Skin epidermis (tissue), 12 donors: ENCODE measurements around the gene RAB1B.
A peak's percentile ranks its signal among the peaks of the same experiment; 100 is the strongest.

Experiments
- H3K27ac ChIP-seq, 21 experiments: fragments of 200-600 bp; sonication (generic) in 11 of 21; one replicate each; pipeline ENCODE4 v1.5.0; 2020; ENCODE audit warnings: mild to moderate bottlenecking in 3 of 21, inconsistent platforms in 2 of 21, moderate library complexity in 2 of 21
- H3K4me3 ChIP-seq, 7 experiments: fragments of 200-600 bp; sonication (generic) in 2 of 7; one replicate each; pipeline ENCODE4 v1.5.0; 2020; ENCODE audit warnings: inconsistent platforms in 2 of 7, mild to moderate bottlenecking in 2 of 7, moderate library complexity in 1 of 7

RAB1B gene

DNA sequence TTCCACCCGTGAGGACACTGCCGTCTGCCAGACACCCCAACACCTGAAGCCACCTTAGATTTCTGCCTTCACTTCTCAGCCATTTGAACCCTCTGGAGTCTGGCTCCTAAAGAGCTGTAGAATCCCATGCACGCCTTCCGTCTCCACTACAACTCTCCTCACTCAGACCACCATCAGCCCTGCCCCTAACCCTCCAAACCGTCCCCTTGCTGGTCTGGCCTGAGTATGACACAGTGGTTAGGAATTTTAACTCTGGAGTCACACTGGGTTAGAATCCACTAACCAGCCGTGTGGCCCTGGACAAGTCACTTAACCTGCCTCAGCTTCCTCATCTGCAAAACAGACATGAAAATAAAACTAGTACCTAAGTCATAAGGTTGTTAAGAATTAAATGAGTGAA, 12.6 kb downstream of the RAB1B start:
- Histone ChIP-seq H3K4me3 (no peak overlapping the region), H3K27ac (no peak overlapping the region)

DNA sequence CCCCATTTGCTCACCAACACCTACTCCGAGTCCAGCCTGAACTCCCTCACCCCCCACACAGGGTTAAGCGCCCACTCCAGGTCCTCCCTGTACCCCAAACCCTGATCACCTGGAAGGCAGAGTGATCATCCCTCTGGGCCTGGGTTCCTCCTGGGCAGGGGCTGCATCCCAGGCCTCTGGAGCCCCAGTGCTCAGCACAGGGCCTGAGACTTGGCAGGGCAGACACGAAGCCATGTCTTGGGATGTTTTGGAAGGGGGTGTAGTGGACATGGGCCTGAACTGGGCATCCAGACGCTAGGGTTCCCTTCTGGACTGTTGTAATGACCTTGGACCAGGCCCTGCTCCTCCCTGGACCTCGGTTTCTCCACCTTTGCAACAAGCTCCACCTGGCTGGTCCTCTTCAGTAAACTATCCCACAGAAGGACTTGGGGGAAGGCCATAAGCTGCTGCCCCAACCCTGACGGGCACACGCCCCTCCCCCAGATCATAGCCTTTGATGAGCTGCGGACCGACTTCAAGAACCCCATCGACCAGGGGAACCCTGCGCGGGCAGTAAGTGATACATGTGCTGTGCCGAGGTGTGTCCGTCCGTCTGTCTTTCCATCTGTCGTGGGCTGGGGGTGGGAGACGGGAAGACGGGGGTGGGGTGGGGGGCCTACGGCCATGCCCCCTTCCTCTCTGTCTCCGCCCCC, 13.5 kb downstream of the RAB1B start:
- Histone ChIP-seq H3K4me3 (no peak overlapping the region), H3K27ac (no peak overlapping the region)

DNA sequence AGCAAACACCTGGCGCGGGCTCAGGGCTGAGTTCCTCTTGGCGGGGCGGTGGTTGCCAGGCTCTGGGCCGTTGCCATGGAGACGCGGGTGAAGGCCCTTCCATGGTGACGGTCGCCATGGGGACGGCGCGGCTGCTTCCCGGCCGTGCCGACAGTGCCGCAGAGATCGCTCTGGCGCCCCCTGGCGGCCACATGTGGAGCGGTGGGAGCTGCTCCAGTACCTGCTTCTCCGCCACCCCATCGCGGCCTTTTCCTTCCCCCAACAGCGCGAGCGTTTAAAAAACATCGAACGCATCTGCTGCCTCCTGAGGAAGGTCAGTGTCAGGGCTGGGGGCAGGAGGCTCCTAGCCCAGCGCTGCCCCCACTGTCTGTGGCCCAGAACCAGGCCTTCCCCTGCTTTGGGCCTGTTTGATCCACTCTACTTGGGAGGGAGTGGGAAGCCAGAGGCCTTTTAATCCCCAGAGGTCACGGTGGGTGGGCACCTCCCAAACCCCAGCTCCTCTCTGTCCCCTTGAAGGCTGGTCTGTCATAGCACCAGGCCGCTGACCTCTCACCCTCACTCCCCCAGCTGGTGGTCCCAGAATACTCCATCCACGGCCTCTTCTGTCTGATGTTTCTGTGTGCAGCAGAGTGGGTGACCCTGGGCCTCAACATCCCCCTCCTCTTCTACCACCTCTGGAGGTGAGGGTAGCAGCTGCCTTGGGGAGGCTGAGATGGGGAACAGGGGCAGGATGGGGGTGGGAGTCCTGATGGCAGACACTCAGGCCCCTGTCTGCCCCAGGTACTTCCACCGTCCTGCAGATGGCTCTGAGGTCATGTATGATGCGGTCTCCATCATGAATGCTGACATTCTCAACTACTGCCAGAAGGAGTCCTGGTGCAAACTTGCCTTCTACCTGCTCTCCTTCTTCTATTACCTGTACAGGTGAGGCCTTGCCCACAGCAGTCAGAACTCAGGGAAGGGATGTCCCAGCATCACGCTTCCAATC, 14.3 kb downstream of the RAB1B start:
- peak overlapping the region in 5 of 21 experiments; percentile 24 to 41 (median 31) for H3K27ac ChIP-seq
- H3K4me3 ChIP-seq, result no peak overlapping the region

DNA sequence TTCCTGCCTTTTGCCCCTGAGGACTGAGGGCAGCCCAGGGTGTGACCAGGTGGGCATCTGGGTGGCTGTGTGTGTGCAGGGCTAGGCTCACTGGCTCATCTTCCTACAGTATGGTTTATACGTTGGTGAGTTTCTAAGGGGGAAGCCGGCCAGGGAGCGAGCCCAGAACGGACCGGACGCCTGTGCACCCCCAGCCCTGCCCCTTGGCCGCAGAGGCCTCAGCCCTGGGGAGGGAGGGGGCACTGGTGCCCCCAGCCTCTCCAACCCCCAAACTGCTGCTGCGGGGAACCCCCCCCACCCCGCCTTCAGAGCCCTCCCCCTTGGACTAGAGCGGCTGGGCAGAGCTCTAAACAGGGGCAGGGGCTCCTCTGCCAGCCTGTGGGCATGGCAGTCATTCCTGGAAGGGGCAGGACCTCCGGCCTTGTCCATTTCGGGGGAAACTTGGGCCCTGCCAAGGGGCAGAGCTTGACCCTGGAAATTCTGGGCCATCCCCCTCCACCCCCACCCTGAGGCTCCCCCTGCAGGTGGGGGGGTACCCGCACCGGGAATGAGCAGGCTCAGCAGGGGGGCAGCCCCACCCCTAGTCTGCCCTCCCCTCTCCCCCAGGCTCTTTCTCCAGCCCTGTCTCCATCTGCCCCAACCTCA, 15.1 kb downstream of the RAB1B start:
- Histone ChIP-seq H3K27ac (no peak overlapping the region), H3K4me3 (no peak overlapping the region)

DNA sequence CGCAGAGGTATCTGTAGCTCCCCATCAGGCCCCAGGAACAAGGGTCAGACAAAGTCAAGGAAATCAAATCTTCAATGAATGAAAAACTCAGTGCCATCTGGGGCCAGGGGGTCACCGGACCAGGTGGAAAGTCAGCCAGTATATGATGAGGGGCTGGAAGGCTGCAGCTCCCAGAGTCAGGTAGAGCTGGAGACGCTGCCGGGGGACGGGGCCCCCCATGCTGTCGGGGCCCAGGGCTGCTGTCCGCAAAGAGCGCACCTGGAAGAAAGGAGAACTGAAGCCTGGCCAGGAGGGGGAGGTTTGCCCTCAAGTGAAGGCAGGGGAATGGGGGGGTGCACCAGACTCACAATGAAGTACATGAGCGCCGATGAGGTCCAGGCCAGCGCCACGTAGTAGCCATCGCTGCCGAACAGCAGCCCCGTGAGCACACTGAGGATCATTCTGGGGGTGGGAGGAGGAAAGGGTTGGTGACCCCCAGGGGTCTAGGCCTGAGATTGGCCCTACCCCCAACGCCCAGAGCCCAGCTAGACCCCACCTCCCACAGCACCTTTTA, 16.2 kb downstream of the RAB1B start:
- Histone ChIP-seq H3K27ac (no peak overlapping the region), H3K4me3 (no peak overlapping the region)

DNA sequence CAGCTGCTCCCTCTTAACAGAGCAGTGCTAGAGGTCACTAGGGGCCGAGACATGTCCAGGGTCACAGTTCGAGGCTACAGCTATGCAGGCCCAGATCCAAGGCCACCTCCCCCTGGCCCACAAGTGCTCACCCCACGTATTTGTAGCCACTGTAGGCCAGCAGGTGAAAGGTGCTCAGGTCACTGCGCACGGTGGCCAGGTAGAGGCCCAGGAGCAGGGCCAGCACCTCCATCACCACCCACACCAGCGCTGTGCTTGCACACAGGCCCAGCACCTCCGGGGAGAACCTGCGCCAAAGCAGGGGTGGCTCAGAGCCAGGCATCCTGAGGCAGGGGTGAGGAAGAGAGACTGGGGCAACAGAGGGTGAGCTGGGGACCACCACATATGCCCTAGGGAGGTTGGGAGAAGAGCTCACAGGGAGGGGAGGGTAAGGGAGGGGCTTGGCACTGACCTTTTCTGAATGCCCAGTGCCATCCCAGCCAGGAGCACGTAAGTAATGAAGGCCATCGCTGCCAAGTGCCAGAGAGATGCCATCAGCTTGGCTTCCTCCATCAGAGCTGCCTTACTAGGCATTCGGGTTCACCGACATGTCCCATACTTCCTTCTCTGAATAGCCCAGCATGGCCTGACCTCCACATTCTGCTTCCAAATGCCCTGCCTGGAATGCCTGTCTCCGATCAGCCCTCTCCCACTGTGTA, 17.0 kb downstream of the RAB1B start:
- H3K27ac ChIP-seq, result no peak overlapping the region
- no peak overlapping the region for H3K4me3 ChIP-seq

DNA sequence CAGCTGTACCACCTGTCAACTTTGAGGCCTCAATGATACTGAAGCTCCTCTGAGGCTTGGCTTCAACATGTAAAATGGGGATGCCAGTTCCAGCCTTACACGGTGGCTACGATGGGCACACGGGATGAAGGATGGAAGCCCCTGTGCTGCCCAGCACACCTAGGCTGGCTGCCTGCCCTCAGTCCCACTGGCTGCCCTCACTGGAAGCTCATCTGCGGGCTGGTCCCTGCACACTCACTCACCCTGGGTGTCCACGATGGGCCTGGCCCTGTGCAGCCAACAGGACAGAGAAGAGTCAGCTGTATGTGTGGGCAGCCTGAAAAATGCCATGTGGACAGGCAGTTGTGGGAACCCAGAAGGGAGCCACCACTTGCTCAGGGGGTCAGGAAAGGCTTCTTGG, 18.3 kb downstream of the RAB1B start:
- Histone ChIP-seq H3K27ac (no peak overlapping the region), H3K4me3 (no peak overlapping the region)

DNA sequence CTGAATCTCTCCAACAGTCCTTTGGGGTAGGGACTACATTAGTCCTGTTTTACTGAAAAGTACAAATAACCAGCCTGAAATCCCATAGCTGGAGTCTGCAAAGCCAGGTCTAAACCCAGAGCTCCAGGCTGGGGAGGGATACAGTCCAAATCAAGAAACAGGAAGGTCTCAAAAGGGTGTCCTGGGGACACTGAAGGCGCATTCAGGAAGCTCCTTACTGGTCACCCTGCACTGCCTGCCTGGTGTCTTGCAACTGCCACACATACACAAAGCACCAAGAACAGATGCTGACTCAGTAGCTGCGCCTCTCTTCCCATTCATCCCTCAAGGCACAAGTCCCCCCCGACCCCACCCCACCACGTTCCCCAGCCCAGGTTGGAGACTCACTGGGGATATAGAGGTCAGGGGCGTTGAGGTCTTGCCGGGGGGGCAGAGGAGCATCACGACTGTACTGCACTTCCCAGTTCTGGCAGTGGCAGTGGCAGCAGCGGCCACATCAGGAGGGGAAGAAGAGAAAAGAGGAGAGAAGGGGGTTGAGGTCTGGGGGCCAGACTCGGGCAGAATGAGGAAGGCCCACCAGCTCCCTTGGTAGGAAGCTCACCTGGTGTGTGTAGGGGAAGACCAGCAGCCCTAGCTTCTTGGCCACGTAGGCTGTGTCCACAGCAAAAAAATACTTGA, 18.9 kb downstream of the RAB1B start:
- Histone ChIP-seq H3K4me3 (peak overlapping the region in 4 of 7 experiments; percentile 79 to 99 (median 83)), H3K27ac (peak overlapping the region in 4 of 21 experiments; percentile 86 to 98 (median 96))

DNA sequence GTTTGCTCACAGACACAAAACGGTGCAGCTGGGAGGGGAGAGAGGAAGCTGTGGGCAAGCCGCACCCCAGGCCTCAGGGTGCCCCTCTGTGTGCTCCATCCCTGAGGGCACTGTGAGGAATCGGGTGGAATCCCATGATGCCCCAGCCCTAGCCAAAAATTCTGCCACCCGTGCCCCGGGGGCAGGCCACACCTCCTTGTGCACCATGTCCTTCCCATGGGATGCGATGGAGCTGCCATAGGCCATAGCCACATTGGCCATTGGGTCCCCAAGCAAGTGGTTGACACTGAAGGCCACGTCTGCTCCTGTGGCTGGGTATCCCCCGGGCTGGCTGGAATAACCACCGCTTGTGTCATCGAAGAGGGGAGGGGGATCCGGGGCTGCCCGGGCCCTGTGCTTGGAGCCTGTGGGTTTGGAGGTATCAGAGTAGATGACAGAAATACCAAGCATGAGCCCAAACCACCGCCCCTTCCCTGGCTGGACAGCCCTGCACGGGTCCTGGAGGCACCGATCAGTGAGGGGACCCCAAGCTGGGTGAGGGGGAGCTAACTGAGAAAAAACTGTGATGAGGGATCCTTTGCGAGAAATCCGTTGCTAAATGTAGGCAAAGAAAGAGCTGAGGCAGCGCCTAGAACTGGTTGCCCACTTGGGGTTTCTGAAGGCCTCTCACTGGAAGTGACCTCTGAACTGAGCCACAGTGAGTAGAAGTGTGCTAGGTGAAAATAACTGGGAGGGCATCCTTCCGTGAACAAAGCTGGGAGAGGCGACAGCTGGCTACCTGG, 19.6 kb downstream of the RAB1B start:
- H3K4me3 ChIP-seq, result peak overlapping the region; percentile 77 to 99 (median 86)
- peak overlapping the region in 20 of 21 experiments; percentile 86 to 98 (median 94) for H3K27ac ChIP-seq

DNA sequence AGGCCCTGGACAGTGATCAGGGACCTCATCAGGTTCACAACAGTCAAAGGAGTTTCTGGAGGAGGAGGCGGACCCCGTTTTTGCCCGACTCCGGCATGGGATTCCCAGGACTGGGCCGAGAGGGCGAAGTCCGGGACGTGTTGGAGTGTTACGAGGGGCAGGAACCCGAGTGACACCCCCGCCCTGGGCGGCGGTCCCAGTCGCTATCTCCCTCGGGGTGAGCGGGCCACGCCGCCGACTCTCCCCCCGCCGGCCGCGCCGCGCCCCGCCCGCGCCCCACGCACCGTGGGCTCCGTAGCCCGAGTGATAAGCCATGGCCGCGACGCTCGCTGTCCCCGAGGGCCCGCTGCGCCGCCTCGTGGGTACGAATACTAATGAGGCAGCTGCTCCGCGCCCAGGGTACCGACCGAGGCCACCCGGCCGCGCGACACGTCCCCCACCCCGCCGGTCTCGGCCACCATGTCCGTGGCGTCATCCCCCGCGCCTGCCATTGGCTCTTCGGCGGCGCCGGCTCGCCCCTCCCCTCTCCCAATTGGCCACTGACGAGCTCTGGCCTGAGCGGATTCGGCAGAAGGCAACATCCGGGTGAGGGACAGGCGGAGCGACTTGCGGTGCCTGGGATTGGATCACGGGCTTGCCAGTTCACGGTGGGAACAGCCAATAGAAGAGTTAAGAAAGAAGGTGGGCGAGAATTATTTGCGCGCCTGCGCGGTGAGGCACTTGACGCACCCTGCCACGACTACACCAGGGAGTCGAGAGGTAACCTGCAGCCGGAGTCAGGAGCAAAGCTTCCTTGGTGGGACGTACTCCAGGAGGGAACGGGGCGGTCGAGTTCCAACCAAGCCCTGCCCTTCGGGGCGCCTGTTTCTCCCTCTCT, 20.5 kb downstream of the RAB1B start, which contains the start of gene YIF1A:
Gene YIF1A, minus strand, starts transcription at position 473 of the 877 bp plus-strand sequence. Its CDS starts 158 bp downstream, at position 315.
- Histone ChIP-seq H3K27ac (peak within 1 kb of the TSS; percentile 43 to 98 (median 94)), H3K4me3 (peak within 1 kb of the TSS; percentile 77 to 99 (median 86))

DNA sequence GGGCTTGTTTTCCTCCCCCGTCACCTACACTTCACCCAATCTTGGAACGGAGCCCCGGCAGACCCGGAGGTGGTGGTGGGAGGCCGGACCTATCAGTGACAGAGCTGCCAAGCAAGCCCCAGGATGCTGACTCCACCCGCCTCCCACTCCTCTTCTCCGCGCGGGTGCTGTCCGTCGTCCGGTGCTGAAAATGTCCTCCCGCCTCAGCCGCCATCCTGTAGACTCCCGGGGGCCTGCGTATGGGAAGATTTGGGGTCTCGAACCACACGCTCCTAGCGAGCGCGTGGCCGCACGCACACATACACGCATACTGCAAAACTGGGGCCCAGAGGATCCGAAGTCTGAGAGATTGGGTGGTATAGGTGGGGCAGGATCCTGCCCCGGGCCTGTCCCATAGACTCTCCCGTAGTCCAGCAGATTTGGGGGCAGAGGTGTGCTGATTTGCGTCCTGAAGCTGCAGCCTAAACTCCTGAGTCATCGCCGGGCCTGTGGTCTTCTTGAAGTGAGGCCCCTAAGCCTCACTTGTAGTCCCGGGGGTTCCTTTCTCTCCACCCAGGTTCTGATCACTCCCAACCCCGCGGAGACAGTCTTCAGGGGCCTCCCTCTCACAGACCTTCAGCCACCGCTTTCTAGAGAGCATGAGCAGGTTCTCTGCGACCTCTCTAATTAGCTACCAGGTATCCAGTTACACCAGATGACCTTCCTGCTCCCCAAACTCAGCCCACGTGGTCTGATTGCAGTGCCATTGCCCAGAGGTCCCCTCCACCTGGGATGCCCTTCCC, 21.3 kb downstream of the RAB1B start:
- Histone ChIP-seq H3K27ac (peak overlapping the region in 20 of 21 experiments; percentile 3 to 98 (median 84)), H3K4me3 (peak overlapping the region; percentile 77 to 99 (median 86))

DNA sequence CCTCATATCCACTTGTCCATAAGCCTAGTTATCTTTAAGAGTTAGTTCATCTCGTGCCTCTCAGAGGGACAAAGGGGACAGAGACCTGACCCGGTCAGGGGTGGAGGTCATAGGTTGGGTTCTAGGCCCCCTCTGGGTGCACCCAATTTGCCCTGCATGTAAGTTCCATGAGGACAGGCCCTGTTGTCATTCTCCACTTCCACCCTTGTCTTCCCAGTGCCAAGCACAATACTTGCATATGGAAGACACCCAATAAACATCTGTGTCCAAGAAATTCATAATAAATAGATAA, 21.8 kb downstream of the RAB1B start:
- Histone ChIP-seq H3K27ac (no peak overlapping the region), H3K4me3 (no peak overlapping the region)

DNA sequence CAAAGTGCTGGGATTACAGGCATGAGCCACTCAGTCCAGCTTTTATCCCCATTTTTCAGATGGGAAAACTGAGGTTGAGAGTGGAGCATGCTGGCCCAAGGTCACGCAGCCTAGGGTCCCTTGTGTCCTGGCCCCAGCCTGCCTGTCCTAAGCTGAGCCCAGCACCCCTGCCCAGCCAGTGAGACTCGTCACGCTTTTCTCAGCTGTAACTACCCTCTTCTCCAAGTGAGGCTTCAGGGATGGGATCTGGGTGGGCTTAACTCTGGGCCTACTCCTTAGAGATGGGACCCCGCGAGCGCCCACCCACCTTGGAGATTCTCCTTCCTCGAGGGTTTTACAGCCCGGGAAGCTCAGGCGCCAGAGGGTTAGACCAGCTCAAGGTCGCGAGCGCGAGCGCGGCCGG, 22.9 kb downstream of the RAB1B start:
- H3K27ac ChIP-seq, result no peak overlapping the region
- peak overlapping the region in 3 of 7 experiments; percentile 22 to 36 (median 34) for H3K4me3 ChIP-seq

DNA sequence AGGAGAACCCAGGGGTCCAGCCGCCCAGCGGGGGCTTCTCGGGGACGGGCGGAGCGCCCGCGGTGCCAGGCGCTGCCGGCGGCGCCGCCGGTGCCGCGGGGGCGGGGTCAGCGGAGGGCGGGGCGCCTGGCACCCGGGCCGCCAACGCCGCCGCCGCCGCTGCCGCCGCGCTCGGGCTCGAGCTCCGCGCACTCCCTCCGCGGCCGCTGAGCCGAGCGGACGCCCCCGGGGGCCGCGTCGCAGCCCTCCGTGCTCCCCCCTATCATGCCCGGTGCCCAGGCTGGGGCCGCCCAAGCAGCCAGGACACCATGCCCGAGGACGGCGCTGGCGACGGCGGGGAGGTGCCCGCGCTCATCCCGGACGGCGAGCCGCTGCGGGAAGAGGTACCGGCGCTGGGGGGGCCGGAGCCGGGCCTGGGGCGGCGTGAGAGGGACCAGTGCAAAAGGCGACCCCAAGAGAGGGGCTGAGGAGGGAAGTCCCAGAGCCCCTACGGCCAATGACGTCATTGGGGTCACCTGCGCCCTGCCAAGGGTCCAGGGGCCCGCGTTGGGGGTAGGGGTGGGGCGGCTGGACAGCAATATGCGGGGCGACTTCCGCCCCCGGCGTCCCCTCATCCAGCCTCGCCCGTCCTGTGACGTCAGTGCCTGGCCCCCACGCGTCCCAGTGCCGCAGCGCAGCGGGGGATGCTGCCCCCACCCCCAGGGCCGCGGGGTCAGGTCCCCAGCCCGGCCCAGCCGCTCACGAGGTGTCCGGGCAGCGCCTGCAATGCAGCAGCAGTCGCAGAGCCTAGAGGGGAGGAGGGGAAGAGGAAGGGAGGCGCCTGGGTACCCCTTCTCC, 23.5 kb downstream of the RAB1B start, which contains the start of gene TMEM151A:
Gene TMEM151A, plus strand, starts transcription at position 189 of the 837 bp plus-strand sequence. Its CDS starts 120 bp downstream, at position 309.
- Histone ChIP-seq H3K4me3 (peak within 1 kb of the TSS in 5 of 7 experiments; percentile 21 to 36 (median 26)), H3K27ac (no peak within 1 kb of the TSS)
